Islet precursor cell (in vitro differentiated cells): ENCODE data around the gene RFC2.

Experiments
- DNase-seq: peaks from one replicate; pipeline ENCODE4 v3.0.0-alpha.2; 2018

Gene RFC2

GRCh38 chr7:74254129-74254857 is at the start of gene RFC2:
Gene RFC2 (minus strand): TSS chr7:74254399. CDS start chr7:74254383, 16 bp downstream.
- DNase-seq: peak; percentile 98

DNA sequence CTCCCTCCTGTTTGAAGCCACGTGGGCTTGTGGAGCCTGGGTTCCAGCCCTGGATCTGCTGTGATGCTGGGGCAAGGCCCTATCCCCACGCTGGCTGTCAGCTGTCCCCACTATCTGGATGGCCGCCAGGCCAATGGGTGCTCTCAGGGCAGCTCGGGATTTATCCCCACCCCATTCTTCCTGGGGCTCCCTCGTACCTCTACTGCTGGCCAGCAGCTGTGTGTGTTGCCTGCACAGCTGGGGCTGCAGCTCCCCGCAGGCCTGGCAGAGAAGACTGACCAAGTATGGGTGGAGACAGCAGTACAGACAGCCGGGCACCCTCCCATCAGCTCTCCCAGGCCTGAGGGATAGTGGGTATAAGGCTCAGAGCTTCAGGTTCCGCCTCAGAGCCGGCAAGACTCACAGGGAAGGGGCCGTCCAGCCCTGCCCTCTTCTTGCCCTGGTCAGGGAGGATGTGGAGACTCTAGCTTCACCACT is 48.6 kb upstream of the RFC2 start:
- DNase-seq: peak; percentile 51

DNA sequence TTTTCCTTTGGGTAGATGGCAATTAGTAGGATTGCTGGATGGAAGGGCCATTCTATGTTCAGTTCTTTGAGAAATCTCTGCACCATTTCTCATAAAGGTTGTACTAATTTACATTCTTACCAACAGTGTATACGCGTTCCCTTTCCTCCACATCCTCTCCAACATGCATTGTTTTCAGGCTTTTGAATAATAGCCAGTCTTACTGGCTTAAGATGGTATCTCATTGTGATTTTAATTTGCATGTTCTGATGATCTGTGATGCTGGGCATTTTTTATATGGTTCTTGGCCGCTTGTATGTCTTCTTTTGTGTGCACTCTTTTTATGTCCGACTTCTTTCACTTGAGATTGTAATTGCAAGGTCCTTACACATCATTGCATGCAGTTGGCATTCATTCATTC is 46.7 kb upstream of the RFC2 start:
- DNase-seq: no peak

- no peak for DNase-seq
Measured at GRCh38 chr7:74299401-74299800, 45.2 kb upstream of the RFC2 start.

DNA sequence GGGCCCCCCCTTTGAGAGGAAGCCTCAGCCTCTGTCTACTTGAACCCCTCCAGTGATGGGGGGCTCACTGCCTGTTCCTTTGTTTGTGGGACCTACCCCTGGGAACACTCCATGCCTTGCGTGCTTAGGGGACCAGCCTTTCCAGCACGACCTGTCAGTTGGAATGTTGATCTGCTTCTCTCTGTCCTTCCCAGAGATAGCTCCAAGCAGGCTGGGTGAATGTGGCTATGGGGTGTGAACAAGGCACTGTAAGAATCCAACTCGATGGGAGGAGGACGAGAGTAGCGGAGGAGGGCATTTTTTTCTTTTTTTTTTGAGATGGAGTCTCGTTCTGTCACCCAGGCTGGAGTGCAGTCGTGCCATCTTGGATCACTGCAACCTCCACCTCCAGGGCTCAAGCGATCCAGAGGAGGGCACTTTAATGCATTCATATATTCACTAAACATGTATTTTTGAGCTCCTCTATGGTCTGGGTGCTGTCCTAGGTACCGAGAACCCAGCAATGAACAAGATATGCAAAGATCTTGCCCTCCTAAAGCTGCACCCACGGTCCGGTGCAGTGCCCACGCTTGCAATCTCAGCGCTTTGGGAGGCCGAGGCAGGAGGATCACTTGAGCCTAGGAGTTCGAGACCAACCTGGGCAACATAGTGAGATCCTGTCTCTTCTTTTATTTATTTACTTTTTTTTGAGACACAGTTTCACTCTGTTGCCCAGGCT is 43.5 kb upstream of the RFC2 start:
- DNase-seq: peak; percentile 68

GRCh38 chr7:74294191-74294998 is 40.2 kb upstream of the RFC2 start:
- DNase-seq: peak; percentile 72

- DNase-seq: no peak
Measured at GRCh38 chr7:74293577-74293908, 39.3 kb upstream of the RFC2 start.

GRCh38 chr7:74292757-74293576 is 38.8 kb upstream of the RFC2 start:
- no peak for DNase-seq

DNA sequence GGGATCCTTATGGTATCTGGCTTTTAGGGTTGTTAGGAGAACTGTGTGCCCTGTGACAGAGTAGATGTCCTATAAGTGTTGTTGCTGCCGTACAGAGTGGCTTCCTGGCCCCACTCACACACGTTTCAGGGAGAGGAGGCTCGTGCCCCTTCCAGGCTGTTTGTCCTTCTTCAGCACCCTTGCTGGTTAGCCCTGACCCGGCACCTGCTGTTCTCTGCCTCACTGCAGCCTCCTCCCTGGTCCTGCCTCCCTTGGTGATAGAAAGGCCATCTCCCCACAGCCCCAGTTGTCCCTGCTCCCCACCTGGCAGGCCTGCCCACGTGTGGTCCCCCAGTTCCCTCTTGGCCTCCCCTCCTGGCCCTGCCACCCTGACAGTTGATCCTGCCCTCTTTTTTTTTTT is 37.3 kb upstream of the RFC2 start:
- DNase-seq: no peak

- DNase-seq: no peak
Measured at GRCh38 chr7:74290981-74291441, 36.8 kb upstream of the RFC2 start.

DNA sequence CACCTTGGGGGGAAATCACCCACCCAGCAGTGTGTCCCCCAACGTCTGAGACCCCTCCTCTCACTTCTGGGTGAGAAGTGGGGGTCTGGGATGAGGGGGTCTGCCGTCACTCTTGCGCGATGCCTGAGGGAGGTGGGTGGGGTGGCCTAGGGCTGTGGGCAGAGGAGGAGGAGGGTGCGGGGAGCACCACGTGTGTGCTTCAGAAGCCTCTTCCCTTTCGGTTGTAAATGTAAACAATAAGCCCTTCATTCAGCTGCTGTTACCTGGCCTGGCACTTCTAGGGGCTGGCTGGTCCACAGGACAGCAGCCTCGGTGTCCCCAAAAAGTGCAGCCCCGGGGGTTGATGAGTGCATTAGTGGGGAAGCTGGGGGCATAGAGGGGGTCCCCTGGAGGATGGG is 36.4 kb upstream of the RFC2 start:
- DNase-seq: no peak

- no peak for DNase-seq
Measured at GRCh38 chr7:74289659-74290552, 35.7 kb upstream of the RFC2 start.

DNA sequence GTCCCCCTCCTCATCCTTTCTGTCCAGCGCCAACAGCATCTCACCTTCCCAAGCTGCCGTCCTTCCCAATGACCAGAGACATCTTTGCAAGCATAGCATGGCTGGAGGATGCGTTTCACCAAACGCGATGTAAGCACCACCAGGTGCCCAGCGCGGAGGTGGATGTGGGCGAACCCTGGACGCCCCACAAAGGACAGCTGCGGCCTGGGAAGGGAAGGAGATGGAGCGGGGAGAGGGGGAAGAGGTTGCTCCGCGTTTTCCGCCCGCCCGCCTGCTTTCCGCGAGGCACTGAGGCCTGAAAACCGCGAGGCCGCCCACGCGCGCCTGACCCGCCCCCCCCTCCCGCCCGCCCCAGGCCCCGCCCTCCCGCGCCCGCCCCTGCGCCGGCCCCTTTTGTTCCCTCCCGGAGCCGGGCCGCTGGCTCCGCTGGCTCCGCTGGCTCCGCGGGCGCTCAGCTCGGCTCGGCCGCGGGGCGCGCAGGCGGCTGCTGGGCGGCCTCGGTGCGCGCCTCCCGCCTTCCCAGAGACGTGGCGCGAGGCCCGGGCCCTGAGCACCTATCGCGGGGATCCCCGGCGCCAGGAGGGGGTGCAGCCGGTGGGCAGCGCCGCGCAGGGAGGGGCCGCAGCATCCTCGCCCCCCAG is 34.9 kb upstream of the RFC2 start, which contains the start of gene CLIP2:
Gene CLIP2 (plus strand): TSS at position 390 of the 641 bp plus-strand sequence. CDS start 28,140 bp downstream, outside the sequence.
- peak; percentile 92 for DNase-seq

- no peak for DNase-seq
Measured at GRCh38 chr7:74288034-74288881, 34.1 kb upstream of the RFC2 start.

- DNase-seq: no peak
Measured at GRCh38 chr7:74287303-74288033, 33.3 kb upstream of the RFC2 start.

DNA sequence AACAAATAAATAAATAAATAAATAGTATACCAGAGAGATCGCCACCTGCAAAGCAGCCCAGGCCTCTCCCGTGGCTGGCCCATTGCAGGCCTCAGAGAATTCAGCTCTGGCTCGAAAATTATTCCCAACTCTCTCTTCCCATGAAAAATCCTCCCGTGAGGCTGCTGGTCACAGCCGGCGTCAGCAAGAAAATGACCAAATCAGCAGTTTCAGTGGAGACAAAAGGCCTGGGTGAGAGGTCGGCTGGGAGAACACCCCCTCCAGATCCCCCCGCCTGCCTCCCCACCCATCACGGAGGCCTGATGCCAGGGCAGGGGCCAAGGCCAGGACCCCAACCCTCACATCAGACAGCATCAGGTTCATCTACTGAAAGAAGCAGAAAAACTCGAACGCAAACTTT is 31.9 kb upstream of the RFC2 start:
- no peak for DNase-seq

DNA sequence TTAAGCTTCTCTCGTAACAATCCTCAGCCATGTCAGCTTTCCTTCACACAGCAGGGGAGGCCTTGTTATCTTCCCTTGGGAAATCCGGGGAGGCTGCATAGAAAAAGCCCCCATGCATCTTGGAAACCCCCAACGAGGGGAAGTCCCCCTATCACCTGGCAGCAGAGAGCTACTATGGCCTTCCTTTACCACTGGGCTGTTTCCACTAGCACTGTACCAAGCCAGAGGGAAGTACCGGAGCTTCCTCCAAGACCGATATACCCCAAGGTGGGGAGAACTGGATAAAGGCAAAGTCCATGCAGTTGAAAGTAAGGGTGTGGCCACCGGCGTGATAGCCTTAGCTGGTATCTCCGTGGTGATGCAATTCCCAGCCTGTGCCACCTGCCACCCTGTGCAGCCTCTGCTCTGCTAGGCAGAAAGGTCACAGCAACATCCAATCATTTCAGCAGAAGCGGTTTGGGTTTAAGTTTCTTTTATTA is 30.6 kb upstream of the RFC2 start:
- no peak for DNase-seq

DNA sequence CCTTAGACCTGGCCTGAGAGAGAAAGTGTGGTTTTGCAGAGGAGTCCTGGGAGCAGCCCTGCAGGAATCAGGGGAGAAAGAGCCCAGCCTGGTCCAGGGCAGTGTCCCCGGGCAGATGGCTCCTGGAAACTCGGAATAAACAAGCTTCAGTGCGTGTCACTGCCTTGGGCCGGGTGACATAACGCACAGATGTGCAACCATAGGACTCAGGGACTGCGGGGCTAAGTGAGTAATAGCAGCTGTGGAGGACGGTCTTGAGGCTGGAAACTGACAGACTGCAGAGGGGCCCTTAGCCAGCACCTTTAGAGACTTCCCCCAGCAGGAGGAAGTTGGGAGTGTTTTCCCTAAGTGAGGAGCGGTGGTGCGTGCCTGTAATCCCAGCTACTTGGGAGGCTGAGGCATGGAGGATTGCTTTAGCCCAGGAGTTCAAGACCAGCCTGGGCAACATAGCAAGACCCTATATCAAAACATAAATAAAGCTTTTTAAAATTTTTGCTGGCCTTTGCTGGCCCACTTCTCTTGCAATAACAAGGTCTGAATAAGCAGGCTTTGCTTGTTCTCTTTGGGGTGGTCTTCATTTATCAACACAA is 29.8 kb upstream of the RFC2 start:
- DNase-seq: no peak
